Colonic mucosa (tissue), 4 donors: ENCODE measurements around the gene RNF112. TPM values are rescaled to one million over a fixed set of nuclear protein-coding genes. Genes with fewer than 3 reads are reported as not detected.

ENCODE experiments used
- DNase-seq: peaks from one replicate; pipeline ENCODE4 v3.0.0-alpha.2; 2020
- H3K27ac ChIP-seq: fragments of 200-600 bp; one replicate; pipeline ENCODE4 v1.8.0; 2021
- H3K27me3 ChIP-seq: fragments of 200-600 bp; one replicate; pipeline ENCODE4 v1.8.0; 2021
- H3K36me3 ChIP-seq: fragments of 200-600 bp; one replicate; pipeline ENCODE4 v1.8.0; 2021
- H3K4me1 ChIP-seq: fragments of 200-600 bp; one replicate; pipeline ENCODE4 v1.8.0; 2021; ENCODE audit warnings: mild to moderate bottlenecking
- H3K4me3 ChIP-seq: fragments of 200-600 bp; one replicate; pipeline ENCODE4 v1.8.0; 2021
- H3K9ac ChIP-seq, 2 donors: one replicate each; pipeline ENCODE4 v1.7.0; 2013; ENCODE audit warnings: control low read depth in 2 of 2, low read depth in 2 of 2, low read length in 2 of 2
- H3K9me3 ChIP-seq: fragments of 200-600 bp; one replicate; pipeline ENCODE4 v1.8.0; 2021
- intact Hi-C: fragments of 100-400 bp; cut with DNase I; formaldehyde crosslinking; loops from one replicate; pipeline ENCODE4 v1.14.1; 2022
- total RNA-seq, 2 donors: library from RNA; stranded (reverse); fragmentation: NEBNext Ultra II Directional in 1 of 2; extraction: Animal tissue kit (Norgen Biotek cat#: 25700) in 1 of 2; gene quantifications; one replicate each; pipeline ENCODE4 v1.2.1, GENCODE V29; 2021
- TF ChIP-seq, protein P1 (sequence below): fragments of 200-600 bp; IDR thresholded peaks from one replicate; pipeline ENCODE4 v1.8.0; 2022; ENCODE audit warnings: antibody characterized with exemption, mild to moderate bottlenecking
- donor health status: healthy.
- donor health status: DM: no; HTN: no; CAD: no.
- donor health status: DM: no; HTN: no; CAD: no.

Gene RNF112
- total RNA-seq, 2 donors from 2014 or later, result 2.4 to 4.3 TPM

DNA sequence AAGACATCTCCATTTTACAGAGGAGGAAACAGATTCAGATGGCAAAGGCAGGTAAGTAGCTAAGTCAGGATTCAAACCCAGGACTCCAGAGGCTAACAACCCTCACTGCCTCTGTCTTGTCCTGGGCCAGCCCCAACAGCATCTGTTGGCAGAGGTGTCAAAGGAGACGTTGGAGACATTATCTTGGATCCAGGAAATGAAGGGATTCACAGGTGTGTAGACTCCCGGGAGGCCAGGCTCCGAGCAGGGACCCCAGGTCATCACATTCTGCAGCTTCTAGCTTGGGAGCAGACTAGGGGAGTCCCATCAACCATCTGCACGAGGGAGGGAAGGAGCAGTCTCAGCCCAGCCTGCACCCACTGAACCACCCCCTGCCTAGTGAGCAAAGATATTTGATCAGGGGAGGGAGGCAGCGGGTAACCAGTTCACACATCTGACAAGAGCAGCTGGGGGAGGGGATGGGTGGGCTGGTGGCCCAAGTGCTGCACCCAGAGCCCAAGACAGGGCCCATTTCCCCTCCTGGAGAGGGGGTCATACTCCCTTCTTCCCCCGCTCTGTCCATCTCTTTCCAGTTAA is 47.5 kb upstream of the RNF112 start:
- no peak for DNase-seq
- Histone ChIP-seq H3K36me3 (no peaks in the 10 kb centered on the region), H3K4me3 (no peak overlapping the region), H3K4me1 (no peaks in the 10 kb centered on the region), H3K9ac (no peak overlapping the region), H3K27me3 (no peaks in the 10 kb centered on the region), H3K9me3 (no peaks in the 10 kb centered on the region), H3K27ac (no peak overlapping the region)
- intact Hi-C loops, result loop anchor here (1.0 to 10.0 kb wide), 2 partner anchors 86 to 401 kb away; no protein-coding TSS in a partner anchor
- TF ChIP-seq, protein P1, sequence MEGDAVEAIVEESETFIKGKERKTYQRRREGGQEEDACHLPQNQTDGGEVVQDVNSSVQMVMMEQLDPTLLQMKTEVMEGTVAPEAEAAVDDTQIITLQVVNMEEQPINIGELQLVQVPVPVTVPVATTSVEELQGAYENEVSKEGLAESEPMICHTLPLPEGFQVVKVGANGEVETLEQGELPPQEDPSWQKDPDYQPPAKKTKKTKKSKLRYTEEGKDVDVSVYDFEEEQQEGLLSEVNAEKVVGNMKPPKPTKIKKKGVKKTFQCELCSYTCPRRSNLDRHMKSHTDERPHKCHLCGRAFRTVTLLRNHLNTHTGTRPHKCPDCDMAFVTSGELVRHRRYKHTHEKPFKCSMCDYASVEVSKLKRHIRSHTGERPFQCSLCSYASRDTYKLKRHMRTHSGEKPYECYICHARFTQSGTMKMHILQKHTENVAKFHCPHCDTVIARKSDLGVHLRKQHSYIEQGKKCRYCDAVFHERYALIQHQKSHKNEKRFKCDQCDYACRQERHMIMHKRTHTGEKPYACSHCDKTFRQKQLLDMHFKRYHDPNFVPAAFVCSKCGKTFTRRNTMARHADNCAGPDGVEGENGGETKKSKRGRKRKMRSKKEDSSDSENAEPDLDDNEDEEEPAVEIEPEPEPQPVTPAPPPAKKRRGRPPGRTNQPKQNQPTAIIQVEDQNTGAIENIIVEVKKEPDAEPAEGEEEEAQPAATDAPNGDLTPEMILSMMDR, result no peak

- Histone ChIP-seq H3K9ac (no peak overlapping the region), H3K27me3 (no peaks in the 10 kb centered on the region), H3K36me3 (no peaks in the 10 kb centered on the region), H3K27ac (no peak overlapping the region), H3K9me3 (no peaks in the 10 kb centered on the region), H3K4me1 (no peaks in the 10 kb centered on the region), H3K4me3 (no peak overlapping the region)
- intact Hi-C loops, result loop anchor here (10.0 kb wide), 1 partner anchor 400 kb away; no protein-coding TSS in a partner anchor
- TF ChIP-seq, protein P1, result no peak
- no peak for DNase-seq
These were observed 46.1 kb upstream of the RNF112 start for GRCh38 chr17:19364699-19365498.

DNA sequence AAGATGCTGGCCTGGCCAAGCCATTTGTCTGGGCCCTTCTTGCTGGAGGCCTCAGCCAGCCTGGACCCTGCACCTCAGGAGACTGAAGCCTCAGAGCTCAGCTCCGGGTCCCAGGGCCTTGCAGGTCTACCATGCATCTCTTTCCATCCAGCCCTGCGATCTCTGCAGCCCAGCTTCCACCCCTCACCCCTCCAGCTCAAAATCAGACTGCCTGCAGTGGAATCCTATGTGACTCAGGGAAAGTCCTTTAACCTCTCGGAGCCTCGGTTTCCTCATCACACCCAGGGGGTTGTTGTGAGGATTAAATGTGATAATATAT is 45.6 kb upstream of the RNF112 start:
- Histone ChIP-seq H3K4me1 (no peaks in the 10 kb centered on the region), H3K9me3 (no peaks in the 10 kb centered on the region), H3K9ac (no peak overlapping the region), H3K36me3 (no peaks in the 10 kb centered on the region), H3K27ac (no peak overlapping the region), H3K4me3 (no peak overlapping the region), H3K27me3 (no peaks in the 10 kb centered on the region)
- intact Hi-C loops, result loop anchor here (10.0 kb wide), 1 partner anchor 399 kb away; no protein-coding TSS in a partner anchor
- TF ChIP-seq, protein P1, result no peak
- DNase-seq, result no peak

- no peaks in the 10 kb centered on the region for H3K36me3 ChIP-seq
- TF ChIP-seq, protein P1, result no peak
- H3K9me3 ChIP-seq, result no peaks in the 10 kb centered on the region
- no peak for DNase-seq
- no peak overlapping the region for H3K9ac ChIP-seq
- intact Hi-C loops, result loop anchor here (10.0 kb wide), 1 partner anchor 399 kb away; no protein-coding TSS in a partner anchor
- no peaks in the 10 kb centered on the region for H3K4me1 ChIP-seq
- H3K27me3 ChIP-seq, result no peaks in the 10 kb centered on the region
- no peak overlapping the region for H3K27ac ChIP-seq
- no peak overlapping the region for H3K4me3 ChIP-seq
These were observed 45.0 kb upstream of the RNF112 start for GRCh38 chr17:19365833-19366636.

GRCh38 chr17:19366637-19366972 is 44.4 kb upstream of the RNF112 start:
- no peak for DNase-seq
- no peak overlapping the region for H3K4me3 ChIP-seq
- intact Hi-C loops, result loop anchor here (10.0 kb wide), 1 partner anchor 398 kb away; no protein-coding TSS in a partner anchor
- H3K4me1 ChIP-seq, result no peaks in the 10 kb centered on the region
- H3K36me3 ChIP-seq, result no peaks in the 10 kb centered on the region
- H3K9ac ChIP-seq, result no peak overlapping the region
- TF ChIP-seq, protein P1, result no peak
- H3K9me3 ChIP-seq, result no peaks in the 10 kb centered on the region
- H3K27me3 ChIP-seq, result no peaks in the 10 kb centered on the region
- no peak overlapping the region for H3K27ac ChIP-seq
